DND-41 (cell line): Measurements from ENCODE around the gene C4orf36.

ENCODE experiments used
- ATAC-seq: fragments of 200-7000 bp; cut with Tn5 transposase; 3 replicates; pipeline ENCODE4 v1.9.1; 2021; ENCODE audit warnings: low read depth; ENCODE audit not compliant: insufficient read depth
- DNase-seq: peaks from one replicate; pipeline ENCODE4 v3.0.0-alpha.2; 2020
- H2AFZ ChIP-seq: 2 replicates; pipeline ENCODE4 v1.6.0; 2012; ENCODE audit warnings: low read depth, low read length
- H3K27ac ChIP-seq: 2 replicates; pipeline ENCODE4 v1.5.1; 2012; ENCODE audit warnings: low read length, inconsistent platforms
- H3K27me3 ChIP-seq: fragments of 200-600 bp; sonication (generic); 2 replicates; pipeline ENCODE4 v1.6.0; 2012; ENCODE audit warnings: low read length, mild to moderate bottlenecking, inconsistent platforms; ENCODE audit not compliant: insufficient read depth, poor library complexity
- H3K36me3 ChIP-seq: 2 replicates; pipeline ENCODE4 v1.5.1; 2012; ENCODE audit warnings: low read length, inconsistent platforms; ENCODE audit not compliant: insufficient read depth
- H3K4me1 ChIP-seq: 2 replicates; pipeline ENCODE4 v1.5.1; 2012; ENCODE audit warnings: mild to moderate bottlenecking, low read length; ENCODE audit not compliant: insufficient read depth
- H3K4me2 ChIP-seq: 2 replicates; pipeline ENCODE4 v1.6.0; 2012; ENCODE audit warnings: mild to moderate bottlenecking, moderate library complexity, low read length, inconsistent platforms; ENCODE audit not compliant: insufficient read depth
- H3K4me3 ChIP-seq, 2 experiments: fragments of 200-600 bp in 1 of 2; shearing (Covaris generic) in 1 of 2; 2 replicates each; pipeline ENCODE4 v1.5.1; 2012 to 2016; ENCODE audit warnings: inconsistent platforms in 2 of 2, low read length in 2 of 2, mild to moderate bottlenecking in 2 of 2, low read depth in 1 of 2, moderate library complexity in 1 of 2
- H3K79me2 ChIP-seq: 2 replicates; pipeline ENCODE4 v1.6.0; 2012; ENCODE audit warnings: low read length, inconsistent platforms; ENCODE audit not compliant: insufficient read depth
- H3K9ac ChIP-seq: 2 replicates; pipeline ENCODE4 v1.6.0; 2012; ENCODE audit warnings: low read depth, mild to moderate bottlenecking, inconsistent platforms, low read length, moderate library complexity
- H3K9me3 ChIP-seq: 2 replicates; pipeline ENCODE4 v1.5.1; 2012; ENCODE audit warnings: low read length, moderate library complexity, mild to moderate bottlenecking, inconsistent platforms; ENCODE audit not compliant: insufficient read depth, severe bottlenecking
- H4K20me1 ChIP-seq: 2 replicates; pipeline ENCODE4 v1.6.0; 2012; ENCODE audit warnings: low read length; ENCODE audit not compliant: insufficient read depth
- EZH2 ChIP-seq: IDR thresholded peaks from 3 replicates; pipeline ENCODE4 v1.6.1; 2012; ENCODE audit warnings: borderline replicate concordance, low read depth, mild to moderate bottlenecking, moderate library complexity, low read length, inconsistent platforms; ENCODE audit not compliant: severe bottlenecking
- TF ChIP-seq, protein P1 (sequence below): IDR thresholded peaks from 2 replicates; pipeline ENCODE4 v1.5.1; 2012; ENCODE audit warnings: borderline replicate concordance, low read length, moderate library complexity, mild to moderate bottlenecking; ENCODE audit not compliant: poor library complexity, severe bottlenecking; ENCODE audit errors: extremely low read depth

C4orf36 gene

DNA sequence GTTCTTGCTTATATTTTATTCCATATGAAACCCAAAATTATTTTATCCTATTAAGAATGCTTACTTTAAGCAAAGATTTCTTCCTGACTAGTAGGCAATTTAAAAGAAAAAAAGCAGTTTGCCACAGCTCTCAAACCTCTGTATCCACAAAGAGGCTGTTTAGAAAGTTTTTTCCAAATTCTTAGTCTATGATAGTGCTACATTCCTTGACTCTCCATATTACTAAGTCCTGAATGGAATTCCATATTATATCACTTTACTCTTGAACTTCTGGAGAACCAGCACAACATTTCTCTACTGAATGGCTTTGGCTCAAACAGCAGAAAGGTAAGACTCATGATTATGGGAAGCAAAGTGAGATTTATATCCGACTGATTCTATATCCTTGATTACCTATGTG lies 51.4 kb downstream of the C4orf36 start:
- Histone ChIP-seq H3K9me3 (no peaks in the 10 kb centered on the region), H3K27me3 (no peaks in the 10 kb centered on the region), H3K9ac (no peak overlapping the region), H3K4me3 (no peak overlapping the region), H3K36me3 (no peaks in the 10 kb centered on the region), H3K4me2 (no peak overlapping the region), H4K20me1 (no peaks in the 10 kb centered on the region), H2AFZ (no peak overlapping the region), H3K4me1 (no peaks in the 10 kb centered on the region), H3K27ac (no peak overlapping the region), H3K79me2 (no peaks in the 10 kb centered on the region)
- DNase-seq: no peak
- no peak for ATAC-seq
- no peak for TF ChIP-seq EZH2
- TF ChIP-seq, protein P1, sequence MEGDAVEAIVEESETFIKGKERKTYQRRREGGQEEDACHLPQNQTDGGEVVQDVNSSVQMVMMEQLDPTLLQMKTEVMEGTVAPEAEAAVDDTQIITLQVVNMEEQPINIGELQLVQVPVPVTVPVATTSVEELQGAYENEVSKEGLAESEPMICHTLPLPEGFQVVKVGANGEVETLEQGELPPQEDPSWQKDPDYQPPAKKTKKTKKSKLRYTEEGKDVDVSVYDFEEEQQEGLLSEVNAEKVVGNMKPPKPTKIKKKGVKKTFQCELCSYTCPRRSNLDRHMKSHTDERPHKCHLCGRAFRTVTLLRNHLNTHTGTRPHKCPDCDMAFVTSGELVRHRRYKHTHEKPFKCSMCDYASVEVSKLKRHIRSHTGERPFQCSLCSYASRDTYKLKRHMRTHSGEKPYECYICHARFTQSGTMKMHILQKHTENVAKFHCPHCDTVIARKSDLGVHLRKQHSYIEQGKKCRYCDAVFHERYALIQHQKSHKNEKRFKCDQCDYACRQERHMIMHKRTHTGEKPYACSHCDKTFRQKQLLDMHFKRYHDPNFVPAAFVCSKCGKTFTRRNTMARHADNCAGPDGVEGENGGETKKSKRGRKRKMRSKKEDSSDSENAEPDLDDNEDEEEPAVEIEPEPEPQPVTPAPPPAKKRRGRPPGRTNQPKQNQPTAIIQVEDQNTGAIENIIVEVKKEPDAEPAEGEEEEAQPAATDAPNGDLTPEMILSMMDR: no peak

DNA sequence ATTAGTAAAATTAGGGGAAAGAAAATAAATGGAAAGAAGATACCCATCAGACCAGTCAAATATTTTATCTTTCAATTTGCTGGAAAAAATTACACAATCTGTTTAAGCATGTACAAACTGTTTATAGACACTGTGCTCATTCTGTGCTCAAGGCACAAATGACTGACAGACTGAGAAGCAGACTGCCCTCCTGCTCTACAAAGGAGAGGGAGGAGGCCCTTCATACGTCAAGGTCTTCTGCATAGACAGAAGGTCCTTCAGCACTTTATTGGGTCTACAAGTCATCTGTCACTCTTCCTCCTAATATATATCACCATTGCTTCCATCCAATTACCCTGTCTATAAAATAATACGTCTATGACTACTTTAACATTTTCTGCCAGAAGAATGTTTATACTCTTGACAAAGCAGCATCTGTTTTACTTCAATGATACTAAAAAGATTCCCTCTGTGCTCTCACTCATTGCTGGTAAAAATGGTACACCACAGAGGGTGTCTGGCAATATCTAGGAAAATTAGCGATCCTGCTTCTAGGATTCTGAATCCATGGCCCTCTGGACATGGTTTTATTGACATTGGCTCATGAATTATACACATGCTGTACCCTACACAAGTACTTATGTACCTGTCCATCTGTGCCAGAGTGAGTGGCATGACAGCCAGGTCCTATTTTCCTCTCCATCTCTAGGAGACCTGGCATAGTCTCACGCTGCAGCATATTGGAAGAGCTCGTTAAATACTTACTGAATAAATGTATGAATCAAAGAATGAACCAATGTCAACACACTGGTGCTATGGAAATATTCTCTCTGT lies 54.3 kb downstream of the C4orf36 start:
- no peak overlapping the region for H3K4me2 ChIP-seq
- no peak overlapping the region for H3K9ac ChIP-seq
- no peaks in the 10 kb centered on the region for H3K79me2 ChIP-seq
- H4K20me1 ChIP-seq: no peaks in the 10 kb centered on the region
- ATAC-seq (no peak), DNase-seq (no peak)
- no peak overlapping the region for H3K4me3 ChIP-seq
- H3K4me1 ChIP-seq: no peaks in the 10 kb centered on the region
- TF ChIP-seq, protein P1: no peak
- TF ChIP-seq EZH2: no peak
- H3K27ac ChIP-seq: no peak overlapping the region
- peaks cover 2% of the 10 kb centered on the region for H3K27me3 ChIP-seq
- no peaks in the 10 kb centered on the region for H3K36me3 ChIP-seq
- no peaks in the 10 kb centered on the region for H3K9me3 ChIP-seq
- no peak overlapping the region for H2AFZ ChIP-seq

DNA sequence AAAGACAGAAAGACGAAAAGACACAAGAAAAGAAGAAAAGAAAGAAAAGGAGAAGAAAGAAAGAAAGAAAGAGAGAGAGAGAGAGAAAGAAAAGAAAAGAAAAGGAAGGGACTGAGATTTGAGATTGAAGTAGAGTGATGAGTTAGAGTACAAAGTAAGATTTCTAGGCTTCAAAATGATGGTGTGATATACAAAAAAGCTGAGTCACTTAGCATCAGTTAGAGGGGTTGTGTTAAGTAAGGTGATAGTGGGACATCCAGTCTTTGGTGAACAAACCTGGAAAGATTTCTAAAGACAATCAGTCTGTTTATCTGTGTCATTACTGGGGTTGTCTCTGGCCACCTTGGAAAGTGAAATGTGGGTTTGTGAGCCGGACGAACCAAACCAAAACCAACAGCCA lies 56.5 kb downstream of the C4orf36 start:
- H3K4me1 ChIP-seq: no peaks in the 10 kb centered on the region
- H2AFZ ChIP-seq: no peak overlapping the region

More for the DNA sequence above, 56.5 kb downstream of the C4orf36 start:
- Histone ChIP-seq H3K9ac (no peak overlapping the region), H3K27ac (no peak overlapping the region), H3K9me3 (no peaks in the 10 kb centered on the region), H3K79me2 (no peaks in the 10 kb centered on the region), H4K20me1 (no peaks in the 10 kb centered on the region), H3K36me3 (no peaks in the 10 kb centered on the region), H3K27me3 (peaks cover 2% of the 10 kb centered on the region), H3K4me2 (no peak overlapping the region), H3K4me3 (no peak overlapping the region)
- no peak for DNase-seq
- no peak for TF ChIP-seq EZH2
- TF ChIP-seq, protein P1: no peak
- ATAC-seq: no peak
